RWPE1 (cell line): Measurements from ENCODE around the gene MMP14.
A peak's percentile ranks its signal among the peaks of the same experiment; 100 is the strongest.

Experiments used
- CTCF ChIA-PET: fragments of 350-600 bp; sonication (Branson Sonifier 250); formaldehyde crosslinking; extraction: SDS; loops from one replicate; lab custom pipeline; 2021; lab: Yijun Ruan, JAX
- POLR2A ChIA-PET: fragments of 400-600 bp; formaldehyde crosslinking; extraction: SDS; loops from one replicate; lab custom pipeline; 2020; ENCODE audit warnings: antibody characterized with exemption; ENCODE audit not compliant: low non-redundant PET; lab: Yijun Ruan, JAX
- DNase-seq: peaks from one replicate; pipeline ENCODE4 v3.0.0; 2012; ENCODE audit warnings: low spot score
- H3K27ac ChIP-seq: fragments of 450-650 bp; 2 replicates; pipeline ENCODE4 v1.5.1; 2017
- TF ChIP-seq, protein P1 (sequence below): fragments of 450-650 bp; conservative IDR thresholded peaks from 2 replicates; pipeline ENCODE4 v1.5.1; 2017; ENCODE audit warnings: low read depth, mild to moderate bottlenecking

Gene MMP14

DNA sequence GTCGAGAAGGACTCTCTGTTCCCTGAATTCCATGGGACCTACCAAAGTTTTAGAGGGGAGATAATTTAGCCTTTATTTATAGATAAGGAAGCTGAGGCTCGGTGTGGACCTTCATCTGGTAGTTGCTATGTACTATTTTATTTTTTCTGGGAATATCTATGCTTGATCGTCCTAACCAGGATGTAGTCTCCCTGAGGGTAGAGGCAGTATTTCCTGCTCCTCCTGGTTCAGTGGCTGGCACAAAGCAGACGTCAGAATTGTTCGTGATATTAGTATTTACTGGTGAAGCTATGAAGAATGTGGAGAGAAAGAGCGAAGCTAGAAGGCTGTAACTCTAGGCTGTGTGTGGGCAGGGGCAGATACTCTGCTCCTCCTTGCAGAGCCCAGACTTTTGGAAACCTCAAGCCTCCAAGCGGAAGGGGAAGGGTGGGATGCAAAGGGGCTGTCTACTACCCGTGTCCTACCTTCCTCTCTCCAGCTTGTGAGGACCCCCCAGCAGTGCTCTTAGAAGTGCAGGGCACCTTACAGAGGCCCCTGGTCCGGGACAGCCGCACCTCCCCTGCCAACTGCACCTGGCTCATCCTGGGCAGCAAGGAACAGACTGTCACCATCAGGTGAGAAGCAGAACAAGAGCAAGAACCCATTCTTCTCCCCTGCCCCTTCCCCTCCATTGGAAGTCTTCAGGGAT lies 36.6 kb downstream of the MMP14 start:
- ChIA-PET POLR2A (interaction anchor here (0.6 kb wide), 2 partner anchors 32 to 146 kb away, joined by 3 to 5 read pairs; no protein-coding TSS in a partner anchor), CTCF (interaction anchor here (0.5 to 3.2 kb wide), 11 partner anchors 11 to 297 kb away, joined by 3 to 40 read pairs (median 5); partner anchors contain the start of genes OXA1L and REM2)
- DNase-seq: no peak
- peak overlapping the region; percentile 99 for H3K27ac ChIP-seq
- TF ChIP-seq, protein P1, sequence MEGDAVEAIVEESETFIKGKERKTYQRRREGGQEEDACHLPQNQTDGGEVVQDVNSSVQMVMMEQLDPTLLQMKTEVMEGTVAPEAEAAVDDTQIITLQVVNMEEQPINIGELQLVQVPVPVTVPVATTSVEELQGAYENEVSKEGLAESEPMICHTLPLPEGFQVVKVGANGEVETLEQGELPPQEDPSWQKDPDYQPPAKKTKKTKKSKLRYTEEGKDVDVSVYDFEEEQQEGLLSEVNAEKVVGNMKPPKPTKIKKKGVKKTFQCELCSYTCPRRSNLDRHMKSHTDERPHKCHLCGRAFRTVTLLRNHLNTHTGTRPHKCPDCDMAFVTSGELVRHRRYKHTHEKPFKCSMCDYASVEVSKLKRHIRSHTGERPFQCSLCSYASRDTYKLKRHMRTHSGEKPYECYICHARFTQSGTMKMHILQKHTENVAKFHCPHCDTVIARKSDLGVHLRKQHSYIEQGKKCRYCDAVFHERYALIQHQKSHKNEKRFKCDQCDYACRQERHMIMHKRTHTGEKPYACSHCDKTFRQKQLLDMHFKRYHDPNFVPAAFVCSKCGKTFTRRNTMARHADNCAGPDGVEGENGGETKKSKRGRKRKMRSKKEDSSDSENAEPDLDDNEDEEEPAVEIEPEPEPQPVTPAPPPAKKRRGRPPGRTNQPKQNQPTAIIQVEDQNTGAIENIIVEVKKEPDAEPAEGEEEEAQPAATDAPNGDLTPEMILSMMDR: peak; percentile 64

- TF ChIP-seq, protein P1: no peak
- no peak for DNase-seq
- POLR2A ChIA-PET: no interaction called here
- no peak overlapping the region for H3K27ac ChIP-seq
- CTCF ChIA-PET: no interaction called here
Measured at GRCh38 chr14:22875003-22875747, 38.8 kb downstream of the MMP14 start.

DNA sequence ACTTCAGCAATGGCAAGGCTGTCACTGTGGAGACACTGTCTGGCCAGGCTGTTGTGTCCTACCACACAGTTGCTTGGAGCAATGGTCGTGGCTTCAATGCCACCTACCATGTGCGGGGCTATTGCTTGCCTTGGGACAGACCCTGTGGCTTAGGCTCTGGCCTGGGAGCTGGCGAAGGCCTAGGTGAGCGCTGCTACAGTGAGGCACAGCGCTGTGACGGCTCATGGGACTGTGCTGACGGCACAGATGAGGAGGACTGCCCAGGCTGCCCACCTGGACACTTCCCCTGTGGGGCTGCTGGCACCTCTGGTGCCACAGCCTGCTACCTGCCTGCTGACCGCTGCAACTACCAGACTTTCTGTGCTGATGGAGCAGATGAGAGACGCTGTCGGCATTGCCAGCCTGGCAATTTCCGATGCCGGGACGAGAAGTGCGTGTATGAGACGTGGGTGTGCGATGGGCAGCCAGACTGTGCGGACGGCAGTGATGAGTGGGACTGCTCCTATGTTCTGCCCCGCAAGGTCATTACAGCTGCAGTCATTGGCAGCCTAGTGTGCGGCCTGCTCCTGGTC lies 39.4 kb downstream of the MMP14 start:
- ChIA-PET CTCF (interaction anchor here (0.8 kb wide), 1 partner anchor 305 kb away, joined by 3 read pairs; no protein-coding TSS in a partner anchor), POLR2A (no interaction called here)
- H3K27ac ChIP-seq: no peak overlapping the region
- TF ChIP-seq, protein P1: no peak
- no peak for DNase-seq

GRCh38 chr14:22877000-22877501 lies 40.7 kb downstream of the MMP14 start:
- TF ChIP-seq, protein P1: no peak
- ChIA-PET POLR2A (no interaction called here), CTCF (no interaction called here)
- no peak for DNase-seq
- H3K27ac ChIP-seq: peak overlapping the region; percentile 51; the same call in 1 of the 2 replicates

DNA sequence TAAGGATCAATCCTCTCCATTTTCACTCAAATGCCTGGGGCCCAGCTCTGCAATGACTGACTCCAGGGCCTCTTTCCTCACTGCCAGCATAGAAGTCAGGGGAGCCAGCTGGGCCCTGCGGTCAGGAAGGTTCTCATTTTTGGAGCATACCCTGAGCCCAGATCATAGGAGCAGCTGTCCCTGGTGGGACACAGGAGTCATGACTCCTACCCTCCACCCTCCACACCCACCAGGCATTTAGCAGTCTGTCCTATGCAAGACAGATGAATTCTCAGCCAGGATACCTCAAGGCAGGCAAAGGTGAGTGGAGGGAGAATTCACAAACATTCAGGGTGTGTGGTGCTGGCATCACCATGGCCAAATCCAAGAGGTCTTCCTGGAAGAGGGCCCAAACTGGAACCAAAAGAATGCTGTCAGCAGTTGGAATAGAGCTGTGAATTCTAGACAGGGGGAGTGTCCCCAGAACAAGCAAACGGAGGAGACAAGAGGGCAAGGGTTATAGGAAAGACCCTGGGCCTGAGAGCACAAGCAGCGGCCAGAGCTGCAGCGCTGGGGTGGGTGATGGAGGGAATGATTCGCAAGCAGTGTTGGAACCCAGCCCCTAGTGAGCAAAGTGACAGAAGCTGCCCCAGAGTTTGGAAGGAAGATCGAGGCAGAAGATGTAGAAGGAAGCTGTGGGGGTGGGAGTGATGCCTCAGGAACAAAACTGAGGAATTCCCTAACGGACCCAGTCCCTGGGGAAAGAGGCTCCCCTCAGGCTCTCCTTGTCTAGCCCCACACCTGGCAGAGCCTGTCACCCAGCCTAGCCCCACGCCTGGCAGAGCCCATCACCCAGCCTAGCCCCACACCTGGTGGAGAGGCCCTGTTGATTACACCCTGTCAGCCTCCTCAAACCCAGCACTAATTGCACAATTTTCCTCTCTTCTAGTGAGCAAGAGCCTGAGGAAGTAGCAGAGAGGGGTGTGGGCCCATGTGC lies 42.2 kb downstream of the MMP14 start:
- POLR2A ChIA-PET: no interaction called here
- no peak for DNase-seq
- peak overlapping the region; percentile 51 for H3K27ac ChIP-seq
- CTCF ChIA-PET: no interaction called here
- TF ChIP-seq, protein P1: no peak
